T-helper 2 cell treated with Interferon-gamma antibody and Interleukin-4, amounts not matched to agents 100 ng/mL and 5 ng/mL, for 36 hours (primary cell): ENCODE data around the gene ATP2B1. TPM values are rescaled to one million over a fixed set of nuclear protein-coding genes. Genes with fewer than 3 reads are reported as not detected.

ENCODE experiments used
- intact Hi-C: fragments of 100-400 bp; cut with micrococcal nuclease; formaldehyde crosslinking; loops from one replicate; pipeline ENCODE4 v1.15.1; 2023
- total RNA-seq: library from RNA; stranded (reverse); gene quantifications from 2 replicates; pipeline ENCODE4 v1.2.3, GENCODE V29; 2022

Gene ATP2B1
- total RNA-seq: 20.0 and 24.6 TPM in 2 replicates

DNA sequence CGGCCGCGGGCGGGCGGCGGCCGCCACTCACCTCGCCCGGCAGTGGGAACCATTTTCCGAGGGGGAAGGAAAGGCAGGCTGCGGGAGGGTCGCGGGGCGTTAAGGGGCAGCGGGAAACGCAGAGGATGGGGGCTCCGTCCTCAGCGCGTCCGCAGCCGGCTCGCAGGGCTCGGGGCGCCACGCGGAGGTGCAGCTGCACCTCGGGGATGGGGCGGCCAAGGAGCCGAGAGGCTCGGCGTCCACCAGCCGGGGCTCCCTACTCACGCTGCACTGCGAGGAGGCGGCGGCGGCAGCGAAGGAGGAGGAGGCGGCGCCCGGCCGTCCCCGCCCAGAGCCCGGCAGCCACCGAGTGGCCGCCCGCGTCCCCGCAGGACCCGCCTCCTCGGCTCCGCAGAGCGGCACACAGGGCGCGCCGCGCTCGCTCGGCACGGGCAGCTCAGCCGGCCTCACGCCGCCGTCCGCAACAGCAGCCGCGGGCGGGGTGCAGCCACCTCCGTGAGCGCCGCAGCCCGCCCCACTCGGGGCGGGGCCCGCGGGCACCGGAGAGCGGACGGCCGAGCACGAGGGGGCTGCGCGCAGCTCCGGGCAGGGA, at the start of gene ATP2B1:
TSS of gene ATP2B1 (minus strand) at position 274 of the 592 bp plus-strand sequence. CDS start 52,952 bp downstream, outside the sequence.
- intact Hi-C loops: loop anchor here (1.0 to 10.0 kb wide), 15 partner anchors 46 to 1673 kb away; partner anchors contain the start of genes DUSP6 and POC1B

DNA sequence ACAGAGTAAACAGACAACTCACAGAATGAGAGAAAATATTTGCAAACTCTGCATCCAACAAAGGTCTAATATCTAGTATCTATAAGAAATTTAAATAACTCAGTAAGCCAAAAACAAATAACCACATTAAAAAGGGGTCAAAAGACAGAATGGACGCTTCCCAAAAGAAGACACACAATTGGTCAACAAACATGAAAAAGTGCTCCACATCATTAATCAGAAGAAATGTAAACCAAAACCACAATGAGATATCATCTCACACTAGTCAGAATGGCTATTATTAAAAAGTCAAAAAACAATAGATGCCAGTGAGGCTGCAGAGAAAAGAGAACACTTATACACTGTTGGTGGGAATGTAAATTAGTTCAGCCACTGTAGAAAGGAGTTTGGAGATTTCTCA, 49.3 kb upstream of the ATP2B1 start:
- intact Hi-C loops: loop anchor here (2.0 kb wide), 1 partner anchor 123 kb away; no protein-coding TSS in a partner anchor

DNA sequence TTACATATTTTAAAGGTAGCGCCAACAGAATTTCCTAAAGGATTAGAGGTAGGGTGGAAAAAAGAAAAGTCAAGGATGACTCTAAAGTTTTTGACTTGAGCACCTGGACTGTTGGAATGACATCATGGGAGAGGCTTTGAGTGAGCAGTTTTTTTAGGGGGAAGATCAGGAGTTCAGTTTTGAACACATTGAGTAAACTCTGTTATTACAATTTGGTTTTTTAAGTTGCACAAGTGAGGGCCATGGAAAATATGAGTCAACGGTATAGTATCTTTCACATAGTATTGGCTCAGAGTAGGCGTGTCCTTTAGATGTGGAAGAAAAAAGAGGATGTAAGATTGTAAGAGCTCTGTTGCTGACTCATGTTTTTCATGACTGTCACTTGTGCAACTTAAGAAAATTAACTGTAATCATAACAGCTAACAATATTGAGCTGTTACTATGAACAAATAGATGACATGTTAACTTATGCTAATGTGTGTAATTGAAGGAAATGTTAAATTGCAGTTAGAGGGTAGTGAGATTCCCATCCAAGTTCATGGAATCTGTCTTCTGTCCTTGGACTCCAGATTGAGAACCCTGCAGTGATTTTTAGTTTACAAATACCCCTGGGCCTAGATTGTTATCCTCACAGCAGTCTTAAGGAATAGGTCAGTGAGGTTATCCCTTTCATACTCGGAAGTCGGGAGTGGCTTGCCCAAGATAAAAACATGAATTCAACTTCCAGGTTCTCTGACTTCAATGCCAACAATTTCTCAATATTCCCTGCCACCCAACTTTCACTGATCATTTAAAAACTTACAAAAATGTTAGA, 48.2 kb upstream of the ATP2B1 start:
- intact Hi-C loops: loop anchor here (1.0 to 2.0 kb wide), 3 partner anchors 47 to 124 kb away; no protein-coding TSS in a partner anchor

DNA sequence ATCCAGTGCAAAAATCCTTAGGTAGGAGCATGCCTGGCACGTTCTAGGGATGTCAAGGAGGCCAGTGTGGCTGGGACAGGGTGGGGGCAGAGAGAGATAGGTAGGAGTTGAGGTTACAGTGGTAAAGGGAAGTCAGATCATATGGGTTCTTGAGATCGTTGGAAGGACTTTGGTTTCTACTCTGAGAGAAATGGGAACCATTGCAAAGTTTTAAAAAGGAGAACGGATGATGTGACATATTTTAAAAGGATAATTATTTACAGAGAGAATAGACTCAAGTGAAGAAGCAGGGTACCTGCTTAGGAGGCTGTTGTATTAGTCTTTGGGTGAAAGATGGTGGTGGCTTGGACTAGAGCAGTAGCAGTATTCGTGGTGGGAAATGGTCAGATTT, 47.6 kb upstream of the ATP2B1 start:
- intact Hi-C loops: loop anchor here (1.0 to 2.0 kb wide), 3 partner anchors 47 to 125 kb away; no protein-coding TSS in a partner anchor

DNA sequence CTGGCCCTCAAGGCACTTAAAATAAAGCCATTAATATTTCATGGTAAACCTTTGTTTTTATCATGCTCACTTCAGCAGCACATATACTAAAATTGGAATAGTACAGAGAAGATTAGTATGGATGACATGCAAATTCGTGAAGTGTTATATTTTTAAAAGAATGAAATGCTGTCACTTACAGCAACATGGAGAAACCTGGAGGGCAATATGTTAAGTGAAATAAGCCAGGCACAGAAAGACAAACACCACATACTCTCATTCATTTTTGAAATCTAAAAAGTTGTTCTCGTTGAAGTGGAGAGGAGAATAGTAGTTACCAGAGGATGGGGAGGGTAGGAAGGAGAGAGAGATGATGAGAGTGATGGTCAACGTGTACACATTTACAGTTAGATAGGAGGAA, 45.4 kb upstream of the ATP2B1 start:
- intact Hi-C loops: no loop called here

DNA sequence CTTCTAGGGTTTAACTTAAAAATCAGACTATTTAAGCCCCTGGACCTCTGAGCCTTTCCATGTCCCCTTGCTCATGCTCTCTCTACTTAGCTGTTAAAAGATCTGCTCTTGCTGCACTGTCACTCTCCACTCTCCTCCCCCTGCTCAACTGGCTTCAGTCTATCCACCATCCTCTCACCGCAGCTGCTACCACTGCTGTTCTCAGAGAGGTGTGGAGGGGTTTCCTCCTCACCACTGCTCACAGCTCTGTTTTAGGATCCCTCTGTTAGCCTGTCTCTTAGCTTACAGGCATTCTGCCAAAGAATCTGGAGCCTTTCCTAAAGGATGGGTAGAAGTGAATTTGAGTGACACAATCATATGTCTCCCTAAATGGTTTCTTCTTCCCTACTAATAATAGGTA, 43.7 kb upstream of the ATP2B1 start:
- intact Hi-C loops: no loop called here

DNA sequence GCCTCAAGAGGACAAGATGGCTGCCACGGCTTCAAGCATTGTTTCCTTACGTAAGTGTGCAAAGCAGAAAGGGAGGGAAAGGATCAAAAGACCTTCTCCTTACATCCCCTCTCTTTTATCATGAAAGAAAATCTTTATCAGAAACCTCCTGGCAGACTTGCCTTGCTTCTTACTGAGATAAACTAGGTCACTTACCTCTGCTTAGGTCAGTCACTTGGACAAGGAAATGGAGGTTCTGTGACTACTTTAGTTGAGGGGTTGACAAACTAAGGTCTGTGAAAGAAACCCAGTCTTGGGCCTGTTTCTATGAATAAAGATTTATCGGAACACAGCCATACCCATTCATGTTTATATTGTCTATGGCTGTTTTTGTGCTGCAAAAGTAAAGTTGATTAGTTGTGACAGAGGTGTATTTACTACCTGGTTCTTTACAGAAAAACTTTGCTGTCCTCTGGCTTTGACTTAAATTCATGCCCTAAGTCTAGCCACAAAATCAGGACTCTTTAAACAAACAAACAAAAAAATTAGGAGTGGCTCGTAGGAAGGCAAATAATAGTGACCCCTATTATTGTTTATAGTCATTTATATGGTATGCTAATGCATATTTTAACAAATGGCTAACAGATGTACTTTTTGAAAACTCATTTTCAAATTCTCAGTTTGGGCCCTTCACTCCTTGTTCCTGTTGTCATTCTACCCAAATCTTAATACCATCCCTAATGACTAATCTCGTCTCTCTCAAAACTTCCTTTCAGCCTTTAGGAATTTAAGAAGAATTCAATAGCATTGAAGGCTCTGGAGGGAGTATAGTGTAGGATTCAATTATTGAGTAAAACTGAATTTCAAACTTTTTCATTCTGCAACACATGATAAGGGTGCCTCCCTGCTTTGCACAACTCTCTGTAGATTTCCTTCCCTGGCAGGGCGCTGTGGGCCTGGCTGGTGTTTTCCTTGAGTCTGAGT, 42.0 kb upstream of the ATP2B1 start:
- intact Hi-C loops: no loop called here

DNA sequence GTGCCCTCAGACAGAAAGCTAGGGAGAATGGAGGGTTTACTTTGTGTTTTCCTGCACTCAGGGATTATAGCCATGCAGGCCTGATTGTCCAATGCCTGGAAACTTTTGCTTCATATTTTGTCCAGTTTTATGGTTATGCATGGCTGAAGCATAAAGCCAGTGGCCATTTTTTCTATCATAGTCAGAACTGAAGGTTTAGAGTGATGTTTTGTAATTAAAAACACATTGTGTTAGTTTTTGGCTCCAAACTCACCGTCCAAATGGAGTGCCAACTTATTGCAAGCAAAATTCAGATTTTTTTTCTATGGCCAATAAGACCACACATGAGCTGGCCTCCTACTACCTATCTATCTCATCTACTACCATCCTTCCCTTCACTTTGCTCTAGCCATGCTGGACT, 40.2 kb upstream of the ATP2B1 start:
- intact Hi-C loops: no loop called here

DNA sequence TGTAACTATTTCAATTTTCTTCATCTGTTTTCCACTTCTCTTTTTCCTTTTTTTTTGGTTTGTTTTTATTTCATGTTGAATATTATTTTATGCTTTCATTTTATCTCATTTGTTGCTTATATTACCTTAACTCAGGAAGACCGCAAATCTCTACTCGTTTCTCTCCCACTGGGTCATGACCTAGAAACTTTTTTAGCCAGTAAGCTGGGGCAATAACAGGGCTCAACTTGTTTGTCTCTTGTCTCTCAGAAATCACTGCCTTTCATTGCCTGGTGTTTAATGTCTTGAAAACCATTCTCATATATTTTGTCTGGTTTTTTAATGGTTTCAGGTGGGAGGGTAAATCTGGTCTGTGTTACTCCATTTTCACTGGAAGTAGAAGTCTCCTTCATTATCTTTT, 36.6 kb upstream of the ATP2B1 start:
- intact Hi-C loops: no loop called here

DNA sequence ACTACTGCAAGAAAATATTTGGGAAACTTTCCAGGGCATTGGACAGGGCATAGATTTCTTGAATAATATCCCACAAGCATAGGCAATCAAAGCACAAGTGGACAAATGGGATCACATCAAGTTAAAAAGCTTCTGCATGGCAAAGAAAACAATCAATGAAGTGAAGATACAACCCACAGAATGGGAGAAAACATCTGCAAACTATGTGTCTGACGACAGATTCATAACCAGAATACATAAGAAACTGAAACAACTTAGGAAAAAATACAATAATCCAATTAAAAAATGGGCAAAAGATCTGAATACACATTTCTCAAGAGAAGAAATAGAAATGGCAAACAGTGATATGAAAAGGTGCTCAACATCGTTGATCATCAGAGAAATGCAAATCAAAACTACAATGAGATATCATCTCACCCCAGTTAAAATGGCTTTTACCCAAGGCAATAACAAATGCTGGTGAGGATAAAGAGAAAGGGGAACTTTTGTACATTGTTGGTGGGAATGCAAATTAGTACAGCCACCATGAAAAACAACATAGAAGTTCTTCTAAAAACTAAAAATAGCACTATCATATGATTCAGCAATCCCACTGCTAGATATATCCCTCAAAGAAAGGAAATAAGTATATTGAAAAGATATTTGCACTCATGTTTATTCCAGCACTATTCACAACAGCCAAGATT, 33.8 kb upstream of the ATP2B1 start:
- intact Hi-C loops: no loop called here

DNA sequence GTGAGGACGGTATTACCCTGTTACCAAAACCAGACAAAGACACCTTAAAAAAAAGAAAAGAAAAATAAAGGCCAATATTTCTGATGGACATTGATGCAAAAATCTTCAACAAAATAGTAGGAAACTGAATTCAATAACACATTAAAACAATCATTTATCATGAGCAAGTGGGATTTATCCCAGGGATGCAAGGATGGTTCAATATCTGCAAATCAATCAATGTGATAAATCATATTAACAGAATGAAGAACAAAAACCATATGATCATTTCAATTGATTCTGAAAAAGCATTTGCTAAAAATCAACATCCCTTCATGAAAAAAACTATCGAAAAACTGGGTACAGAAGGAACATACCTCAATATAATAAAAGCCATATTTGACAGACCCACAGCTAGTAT, 32.3 kb upstream of the ATP2B1 start:
- intact Hi-C loops: no loop called here

DNA sequence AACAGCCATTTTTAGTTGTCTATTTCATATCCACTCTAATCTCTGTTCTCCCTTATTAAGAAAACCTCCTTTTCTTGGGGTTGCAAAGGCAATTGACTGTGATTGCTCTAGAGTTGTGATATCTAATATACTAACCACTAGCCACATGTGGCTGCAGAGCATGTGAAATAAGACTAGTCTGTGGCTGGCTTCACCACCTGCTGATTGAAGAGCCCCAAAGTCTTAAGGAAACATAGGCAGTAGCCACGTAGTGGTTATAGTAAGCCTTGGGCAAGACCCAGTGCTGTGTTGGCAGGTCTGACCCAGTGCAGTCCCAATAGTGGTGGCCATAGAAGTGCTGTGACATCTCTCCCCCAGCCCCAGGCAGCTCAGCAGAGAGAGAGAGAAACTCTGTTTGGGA, 28.4 kb upstream of the ATP2B1 start:
- intact Hi-C loops: no loop called here

DNA sequence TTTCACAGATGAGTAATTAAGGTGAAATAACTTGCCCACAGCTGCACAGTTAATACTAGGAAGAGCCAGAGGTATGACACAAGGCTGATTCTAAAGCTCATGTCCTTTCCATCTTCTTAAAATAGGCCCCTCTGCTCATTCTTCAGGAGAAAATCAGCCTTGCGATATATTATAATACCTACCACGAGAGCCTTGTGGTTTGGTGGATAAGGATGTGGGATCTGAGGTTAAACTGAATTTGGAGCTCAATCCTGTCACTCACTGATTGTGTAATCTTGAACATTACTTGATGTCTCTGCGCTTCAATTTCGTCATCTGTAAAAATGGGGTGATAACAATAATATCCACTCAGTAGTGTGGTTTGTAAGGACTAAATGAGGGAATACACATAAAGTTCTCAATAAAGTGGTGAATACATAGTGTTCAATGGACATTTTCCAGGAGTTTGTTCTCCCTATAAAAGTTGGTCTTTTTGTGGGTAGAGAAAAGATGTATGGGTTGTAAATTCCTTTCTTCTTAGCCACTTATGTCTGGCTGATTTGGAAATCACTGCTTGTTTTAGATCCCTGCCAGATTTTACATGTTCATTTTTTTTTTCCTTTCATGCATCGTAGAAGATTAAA, 25.1 kb upstream of the ATP2B1 start:
- intact Hi-C loops: no loop called here

DNA sequence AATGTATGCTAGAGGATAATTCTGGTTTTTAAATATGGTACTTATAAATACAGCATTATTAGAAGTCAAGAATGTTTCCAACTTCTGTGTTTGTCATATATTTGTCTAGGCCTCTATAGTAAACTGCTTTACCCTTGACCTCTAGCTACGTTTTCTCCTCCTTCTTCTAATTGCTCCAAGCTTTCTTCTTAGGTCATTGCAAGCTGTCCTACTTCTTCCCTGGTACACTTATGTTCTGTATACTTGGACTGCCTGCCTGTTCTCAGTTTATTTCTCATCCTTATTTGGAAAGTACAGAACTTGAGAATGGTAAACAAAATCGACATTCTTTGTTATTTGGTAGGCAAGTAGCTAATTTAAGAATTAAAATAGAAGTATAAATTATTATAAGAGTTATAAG, 23.9 kb upstream of the ATP2B1 start:
- intact Hi-C loops: no loop called here

DNA sequence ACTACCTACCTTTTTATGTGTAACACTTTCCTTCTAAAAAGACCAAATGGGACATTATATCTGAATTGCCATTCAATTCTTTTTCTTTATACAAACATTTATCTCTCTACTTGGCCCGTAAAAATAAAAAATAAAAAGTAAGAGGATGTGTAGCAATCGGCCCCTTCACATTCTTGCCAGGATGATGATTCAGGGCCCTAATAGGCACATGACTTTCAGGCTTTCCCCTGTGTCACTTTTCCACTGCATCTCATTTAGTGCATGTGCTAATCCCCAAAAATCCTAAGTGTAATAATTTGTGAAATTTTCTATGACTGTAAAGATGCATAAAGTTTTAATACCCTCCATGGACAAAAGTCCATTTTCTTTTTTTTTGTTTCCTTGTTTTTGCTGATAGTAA, 23.0 kb upstream of the ATP2B1 start:
- intact Hi-C loops: no loop called here

DNA sequence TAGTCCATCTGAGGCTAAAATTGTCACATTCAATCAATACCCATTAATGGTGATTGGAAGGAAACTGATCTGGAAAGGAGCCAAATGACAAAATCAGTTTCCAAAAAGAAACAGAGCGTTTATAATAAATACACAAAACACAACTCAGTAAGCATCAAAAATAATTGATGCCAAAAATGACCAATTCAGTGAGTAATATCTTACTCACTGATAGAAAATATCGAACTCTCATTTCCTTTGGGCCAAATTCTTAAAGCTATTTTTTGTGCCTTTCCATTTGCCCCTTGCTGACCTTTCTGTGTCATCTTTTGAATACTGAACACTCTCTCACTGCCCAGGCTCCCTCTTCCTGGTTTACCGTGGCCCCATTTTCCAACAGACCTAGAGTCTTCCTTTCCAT, 22.5 kb upstream of the ATP2B1 start:
- intact Hi-C loops: no loop called here

DNA sequence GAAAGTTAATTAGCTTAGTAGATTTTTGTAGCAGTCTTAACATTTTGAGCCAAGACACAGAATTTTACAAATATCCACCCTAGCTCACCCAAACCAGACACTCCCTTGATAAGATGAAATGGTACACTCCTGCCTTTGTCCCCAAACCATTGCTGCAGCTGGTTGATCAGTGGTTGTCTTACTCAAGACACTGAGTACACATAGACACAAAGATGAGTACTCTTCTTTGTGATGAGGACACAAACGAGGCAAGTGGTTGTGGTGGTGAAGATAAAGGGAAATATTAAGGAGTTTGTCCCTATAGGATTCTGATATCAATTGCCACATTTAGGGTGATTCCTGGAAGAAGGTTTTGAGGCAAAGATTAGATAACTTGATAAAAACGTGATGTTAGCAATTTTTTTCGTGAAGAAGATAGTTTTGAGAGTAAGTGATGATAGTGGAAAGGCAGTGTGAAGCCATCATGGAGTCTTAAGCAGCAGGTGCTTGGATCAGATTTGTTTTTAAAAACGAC, 21.4 kb upstream of the ATP2B1 start:
- intact Hi-C loops: no loop called here

DNA sequence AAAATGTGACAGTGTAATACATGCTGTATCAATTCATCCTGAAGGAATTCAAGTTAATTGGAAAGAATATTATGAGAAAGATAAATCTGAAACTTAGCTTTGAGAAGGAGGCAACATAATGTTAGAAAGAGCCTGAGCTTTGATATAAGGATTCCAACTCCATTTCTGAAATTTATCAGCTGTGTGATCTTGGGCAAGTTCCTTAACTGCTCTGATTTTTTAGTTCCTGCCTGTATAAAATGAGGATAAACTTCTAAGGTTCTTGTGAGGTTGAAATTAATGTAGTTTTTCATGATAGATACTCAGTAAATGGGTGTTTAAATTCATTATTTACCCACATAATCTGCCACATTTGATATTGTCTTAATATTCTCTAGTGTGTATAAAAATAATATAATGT, 14.6 kb upstream of the ATP2B1 start:
- intact Hi-C loops: no loop called here

DNA sequence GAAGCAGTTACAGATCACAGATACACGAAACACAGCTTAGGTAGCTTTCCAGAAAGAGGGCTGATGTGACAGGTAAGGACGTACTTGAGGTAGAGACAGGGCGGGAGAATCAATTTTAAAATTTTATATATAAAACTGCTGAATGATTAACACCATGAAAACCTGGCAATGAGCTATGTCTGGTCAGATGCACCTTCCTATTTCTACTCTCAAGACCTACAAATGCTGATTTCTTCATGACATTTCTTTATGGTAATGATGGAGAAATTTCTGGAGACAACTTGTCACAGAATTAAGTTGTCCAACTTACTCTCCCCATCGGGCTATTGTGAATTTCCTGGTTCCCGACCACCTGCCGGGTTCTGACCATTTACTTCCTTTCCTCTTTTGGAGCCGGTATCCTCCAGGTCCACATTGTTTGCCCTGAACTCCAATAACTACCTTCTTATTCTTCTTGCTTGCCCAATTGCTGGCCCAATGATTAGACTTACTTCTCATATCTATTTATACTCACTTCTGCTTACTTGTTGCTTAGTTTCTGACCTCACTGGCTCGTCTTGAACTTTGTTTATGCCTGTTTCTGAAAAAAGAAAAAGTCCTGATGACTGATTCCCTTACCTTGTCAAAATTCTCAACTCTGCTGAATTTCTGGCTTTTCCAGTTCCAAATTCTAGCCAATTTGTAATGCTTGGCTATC, 12.8 kb upstream of the ATP2B1 start:
- intact Hi-C loops: no loop called here
